ENCODE data around the gene FBN2.

GRCh38 chr5:128253161-128253560 lies 284.9 kb downstream of the FBN2 start:
- TF ChIP-seq CTCF (IDR thresholded peaks at IDR 0.05), result no peak
- no peak for TF ChIP-seq POLR2A (IDR thresholded peaks at IDR 0.05)
